DOHH2 (cell line): ENCODE data around the gene TRIM14.

Experiments used
- EZH2phosphoT487 ChIP-seq: fragments of 200-600 bp; sonication (generic); IDR thresholded peaks from 2 replicates; pipeline ENCODE4 v1.6.1; 2017; ENCODE audit warnings: borderline replicate concordance, mild to moderate bottlenecking, antibody characterized with exemption, low read length, moderate library complexity, mixed read lengths
- TF ChIP-seq, protein P1 (sequence below): fragments of 200-600 bp; sonication (generic); IDR thresholded peaks from one replicate; pipeline ENCODE4 v1.5.1; 2014; ENCODE audit warnings: antibody characterized with exemption, mild to moderate bottlenecking, low read depth, low read length; ENCODE audit not compliant: poor library complexity, severe bottlenecking

DNA sequence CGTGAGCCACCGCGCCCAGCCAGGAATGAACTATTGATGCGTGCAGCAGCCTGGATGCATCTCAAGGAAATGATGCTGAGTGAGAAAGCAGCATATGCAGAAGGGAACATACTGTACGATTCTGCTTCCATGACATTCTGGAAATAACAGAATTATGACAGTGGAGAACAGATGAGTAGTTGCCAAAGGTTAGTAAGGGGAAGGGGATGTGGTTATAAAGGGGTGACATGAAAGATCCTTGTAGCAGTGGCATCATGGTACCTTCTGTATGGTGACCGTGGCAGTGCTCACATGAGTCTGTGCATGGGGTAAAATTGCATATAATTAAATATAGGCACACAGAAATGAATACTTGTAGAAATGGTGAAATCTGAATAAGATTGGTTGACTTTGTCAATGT is 49.5 kb downstream of the TRIM14 start:
- TF ChIP-seq, protein P1, sequence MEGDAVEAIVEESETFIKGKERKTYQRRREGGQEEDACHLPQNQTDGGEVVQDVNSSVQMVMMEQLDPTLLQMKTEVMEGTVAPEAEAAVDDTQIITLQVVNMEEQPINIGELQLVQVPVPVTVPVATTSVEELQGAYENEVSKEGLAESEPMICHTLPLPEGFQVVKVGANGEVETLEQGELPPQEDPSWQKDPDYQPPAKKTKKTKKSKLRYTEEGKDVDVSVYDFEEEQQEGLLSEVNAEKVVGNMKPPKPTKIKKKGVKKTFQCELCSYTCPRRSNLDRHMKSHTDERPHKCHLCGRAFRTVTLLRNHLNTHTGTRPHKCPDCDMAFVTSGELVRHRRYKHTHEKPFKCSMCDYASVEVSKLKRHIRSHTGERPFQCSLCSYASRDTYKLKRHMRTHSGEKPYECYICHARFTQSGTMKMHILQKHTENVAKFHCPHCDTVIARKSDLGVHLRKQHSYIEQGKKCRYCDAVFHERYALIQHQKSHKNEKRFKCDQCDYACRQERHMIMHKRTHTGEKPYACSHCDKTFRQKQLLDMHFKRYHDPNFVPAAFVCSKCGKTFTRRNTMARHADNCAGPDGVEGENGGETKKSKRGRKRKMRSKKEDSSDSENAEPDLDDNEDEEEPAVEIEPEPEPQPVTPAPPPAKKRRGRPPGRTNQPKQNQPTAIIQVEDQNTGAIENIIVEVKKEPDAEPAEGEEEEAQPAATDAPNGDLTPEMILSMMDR: no peak
- no peak for TF ChIP-seq EZH2phosphoT487
